Tibial artery (tissue), 4 donors: ENCODE measurements around the gene MAP7D2.
"Not testable (repeated sequence)": the region's sequence is repeated elsewhere in the genome, so short reads cannot be mapped to it uniquely, and the experiment has no call there.

Experiments
- DNase-seq, 2 donors: peaks; one replicate each; pipeline ENCODE4 v3.0.0-alpha.2; 2019
- H3K27ac ChIP-seq, 2 donors: fragments of 200-600 bp; sonication (generic) in 1 of 2; 1 replicate in 1 of 2; 2 replicates in 1 of 2; pipeline ENCODE4 v1.5.1; 2018 to 2019; ENCODE audit warnings: mild to moderate bottlenecking in 1 of 2
- H3K27me3 ChIP-seq, 2 donors: fragments of 200-600 bp; sonication (generic) in 1 of 2; one replicate each; pipeline versions ENCODE4 v1.5.1 to v1.6.0; 2016 to 2019
- H3K36me3 ChIP-seq, 3 donors: fragments of 200-600 bp; sonication (generic) in 2 of 3; one replicate each; pipeline ENCODE4 v1.5.1; 2016 to 2019; ENCODE audit warnings: mild to moderate bottlenecking in 2 of 3
- H3K4me1 ChIP-seq, 4 donors: fragments of 200-600 bp; sonication (generic) in 2 of 4; 1 replicate in 3 of 4; 2 replicates in 1 of 4; pipeline ENCODE4 v1.5.1; 2016 to 2019
- H3K4me3 ChIP-seq, 2 donors: fragments of 200-600 bp; sonication (generic) in 1 of 2; 1 replicate in 1 of 2; 2 replicates in 1 of 2; pipeline ENCODE4 v1.5.1; 2018 to 2019; ENCODE audit warnings: mild to moderate bottlenecking in 2 of 2
- H3K9me3 ChIP-seq, 3 donors: fragments of 200-600 bp; sonication (generic) in 1 of 3; one replicate each; pipeline ENCODE4 v1.5.1; 2016 to 2019
- intact Hi-C: fragments of 100-400 bp; cut with DNase I; formaldehyde crosslinking; loops from one replicate; pipeline ENCODE4 v1.15.0; 2023; ENCODE audit warnings: low total_unique reads
- TF ChIP-seq, protein P1 (sequence below), 2 experiments: fragments of 200-600 bp in 1 of 2; fragments of 450-650 bp in 1 of 2; IDR thresholded peaks; one replicate each; pipeline ENCODE4 v1.5.1; 2017 to 2019; ENCODE audit warnings: antibody characterized with exemption in 2 of 2, mild to moderate bottlenecking in 1 of 2, moderate library complexity in 1 of 2

Gene MAP7D2

DNA sequence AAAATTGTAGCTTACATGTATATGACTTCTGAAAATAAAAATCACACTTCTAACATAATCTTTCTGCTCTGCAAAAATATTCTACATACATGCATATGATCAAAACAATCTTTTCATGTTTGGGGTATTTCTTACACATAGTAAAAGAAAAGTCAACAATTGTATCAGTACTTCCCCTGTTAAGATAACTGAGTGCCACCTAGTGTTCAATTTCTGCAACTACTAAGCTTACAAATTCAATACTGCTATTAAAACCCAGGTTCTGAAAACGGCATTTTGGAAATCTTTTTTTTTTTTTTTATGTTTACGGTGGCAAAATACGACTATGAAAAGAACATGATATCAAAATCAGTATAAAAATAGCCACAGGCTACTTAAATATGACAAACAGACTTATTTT, 10.7 kb upstream of the MAP7D2 start:
- H3K4me3 ChIP-seq, H3K27ac ChIP-seq, intact Hi-C loops, H3K4me1 ChIP-seq, H3K27me3 ChIP-seq, H3K9me3 ChIP-seq, DNase-seq: not testable (repeated sequence)
- TF ChIP-seq, protein P1, sequence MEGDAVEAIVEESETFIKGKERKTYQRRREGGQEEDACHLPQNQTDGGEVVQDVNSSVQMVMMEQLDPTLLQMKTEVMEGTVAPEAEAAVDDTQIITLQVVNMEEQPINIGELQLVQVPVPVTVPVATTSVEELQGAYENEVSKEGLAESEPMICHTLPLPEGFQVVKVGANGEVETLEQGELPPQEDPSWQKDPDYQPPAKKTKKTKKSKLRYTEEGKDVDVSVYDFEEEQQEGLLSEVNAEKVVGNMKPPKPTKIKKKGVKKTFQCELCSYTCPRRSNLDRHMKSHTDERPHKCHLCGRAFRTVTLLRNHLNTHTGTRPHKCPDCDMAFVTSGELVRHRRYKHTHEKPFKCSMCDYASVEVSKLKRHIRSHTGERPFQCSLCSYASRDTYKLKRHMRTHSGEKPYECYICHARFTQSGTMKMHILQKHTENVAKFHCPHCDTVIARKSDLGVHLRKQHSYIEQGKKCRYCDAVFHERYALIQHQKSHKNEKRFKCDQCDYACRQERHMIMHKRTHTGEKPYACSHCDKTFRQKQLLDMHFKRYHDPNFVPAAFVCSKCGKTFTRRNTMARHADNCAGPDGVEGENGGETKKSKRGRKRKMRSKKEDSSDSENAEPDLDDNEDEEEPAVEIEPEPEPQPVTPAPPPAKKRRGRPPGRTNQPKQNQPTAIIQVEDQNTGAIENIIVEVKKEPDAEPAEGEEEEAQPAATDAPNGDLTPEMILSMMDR (IDR thresholded peaks at IDR 0.05) = peak in 1 of 2 experiments; percentile 17
- H3K36me3 ChIP-seq = peaks cover 0 to 56% (median 40%) of the 10 kb centered on the region in 3 donors

DNA sequence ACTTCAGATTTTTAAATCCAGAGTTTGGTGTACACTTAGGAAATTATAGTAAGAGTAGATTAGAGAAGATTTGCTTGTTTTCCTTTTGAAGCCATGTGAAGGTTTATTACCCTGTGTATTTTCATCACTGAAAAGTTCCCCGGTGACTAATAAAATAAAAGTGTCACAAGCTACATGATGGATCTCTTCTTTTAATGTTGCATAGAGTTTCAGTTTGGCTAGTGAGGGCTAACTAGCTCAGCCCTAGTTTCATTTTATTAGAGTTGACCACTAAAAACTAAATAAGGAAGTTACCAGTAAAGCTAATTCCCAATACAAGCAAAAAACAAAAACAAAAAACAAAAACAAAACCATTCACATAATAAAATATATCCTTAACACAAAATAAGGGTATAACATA, 10.1 kb upstream of the MAP7D2 start:
- H3K27me3 ChIP-seq, DNase-seq, H3K27ac ChIP-seq, H3K9me3 ChIP-seq, H3K4me1 ChIP-seq, intact Hi-C loops, H3K4me3 ChIP-seq: not testable (repeated sequence)
- H3K36me3 ChIP-seq = peaks cover 0 to 50% (median 34%) of the 10 kb centered on the region in 3 donors

DNA sequence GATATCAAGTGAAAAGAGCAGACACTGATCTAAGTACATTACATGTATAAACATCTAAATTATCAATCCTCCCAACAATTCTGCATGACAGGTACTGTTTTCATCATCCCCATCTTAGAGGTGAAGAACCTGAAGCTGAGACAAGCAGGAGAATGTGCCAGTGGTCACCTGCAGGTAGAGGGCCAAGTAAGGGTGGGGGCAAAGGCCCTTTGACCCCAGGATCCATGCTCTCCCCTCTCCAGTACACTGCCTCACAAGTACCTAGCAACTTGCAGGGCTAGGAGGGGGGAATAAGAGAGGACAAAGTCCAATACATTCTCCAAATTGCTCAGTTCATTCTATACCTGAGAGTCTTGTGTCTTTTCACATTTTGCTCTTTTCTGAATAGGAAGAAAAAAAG, 8.3 kb upstream of the MAP7D2 start:
- TF ChIP-seq, protein P1 (IDR thresholded peaks at IDR 0.05) = no peak
- H3K4me1 ChIP-seq = no peaks in the 10 kb centered on the region
- H3K36me3 ChIP-seq = peaks cover 0 to 33% (median 18%) of the 10 kb centered on the region in 3 donors
- intact Hi-C loops = no loop called here
- no peaks in the 10 kb centered on the region for H3K27me3 ChIP-seq
- no peak for DNase-seq
- H3K4me3 ChIP-seq = no peak overlapping the region
- H3K9me3 ChIP-seq = no peaks in the 10 kb centered on the region
- no peak overlapping the region for H3K27ac ChIP-seq

DNA sequence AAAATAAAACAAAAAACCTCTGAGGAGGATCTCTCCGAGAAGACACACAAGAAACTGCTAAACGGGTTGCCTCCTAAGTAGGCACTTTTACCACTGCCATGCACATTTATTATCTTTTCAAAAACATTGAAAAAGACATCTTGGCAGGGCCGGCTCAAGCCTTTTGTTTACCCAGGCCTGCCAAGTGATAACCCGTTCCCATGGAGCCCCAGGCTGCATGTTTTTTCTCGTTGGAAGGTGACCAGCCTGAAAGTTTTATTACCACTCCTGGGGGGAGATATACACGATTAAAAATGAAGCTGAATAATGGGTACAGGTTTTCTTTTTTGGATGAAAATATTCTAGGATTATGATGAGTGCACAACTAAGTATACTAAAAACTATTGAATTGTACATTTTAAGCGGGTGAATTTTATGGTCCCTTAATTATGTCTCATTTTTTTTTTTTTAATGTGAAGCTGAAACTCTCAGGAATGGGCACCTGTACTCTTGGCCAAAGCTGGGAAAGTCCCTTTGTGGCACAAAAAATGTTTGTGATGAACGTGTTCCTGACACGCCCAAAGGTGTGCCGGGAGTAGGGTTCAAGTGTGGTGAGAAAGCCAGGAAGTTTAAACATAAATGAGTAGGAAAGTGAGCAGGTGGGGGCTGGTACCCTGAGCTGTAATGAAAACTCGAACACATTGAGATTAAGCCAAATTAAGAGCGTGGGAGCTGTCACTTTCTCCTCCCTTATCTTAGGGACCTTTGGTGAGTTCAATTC, 1.5 kb upstream of the MAP7D2 start:
- TF ChIP-seq, protein P1 (IDR thresholded peaks at IDR 0.05) = no peak

DNA sequence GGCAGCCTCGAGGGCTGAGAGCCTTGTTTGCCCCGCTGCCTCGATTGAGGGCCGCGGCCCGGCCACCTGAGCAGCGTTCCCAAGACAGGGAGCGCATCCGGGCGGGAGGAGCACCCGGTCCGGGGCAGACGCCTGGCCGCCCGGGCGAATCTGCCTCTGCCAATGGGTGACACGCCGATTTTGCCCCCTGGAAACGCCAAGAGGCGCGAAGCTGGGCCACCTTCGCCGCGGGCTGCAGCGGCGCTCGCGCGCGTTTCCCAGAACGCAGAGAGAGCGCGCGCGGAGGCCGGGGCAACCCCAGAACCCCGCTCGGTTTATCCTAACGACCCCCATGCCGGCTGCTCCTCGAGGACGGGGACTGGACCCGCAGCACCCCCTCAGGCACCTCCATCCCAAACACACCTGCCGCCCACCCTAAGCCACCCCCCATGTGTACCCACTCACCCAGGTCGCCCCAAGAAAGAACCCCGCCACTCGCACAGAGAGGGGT, 575 bp downstream of the MAP7D2 start:
- peak overlapping the region in 1 of 2 donors; percentile 29 for H3K4me3 ChIP-seq
- TF ChIP-seq, protein P1 (IDR thresholded peaks at IDR 0.05) = no peak
- H3K4me1 ChIP-seq = peaks cover 0 to 14% (median 6%) of the 10 kb centered on the region in 4 donors
- no peak overlapping the region for H3K27ac ChIP-seq
- peaks cover 0 to 17% of the 10 kb centered on the region in 2 donors for H3K27me3 ChIP-seq
- no peaks in the 10 kb centered on the region for H3K36me3 ChIP-seq
- no peak for DNase-seq
- H3K9me3 ChIP-seq = no peaks in the 10 kb centered on the region
- intact Hi-C loops = loop anchor here (10.0 kb wide), 1 partner anchor 181 kb away; no protein-coding TSS in a partner anchor

More for the DNA sequence above, 1.5 kb upstream of the MAP7D2 start:
- no peaks in the 10 kb centered on the region for H3K36me3 ChIP-seq
- no peak overlapping the region for H3K4me3 ChIP-seq
- intact Hi-C loops = loop anchor here (10.0 kb wide), 1 partner anchor 183 kb away; no protein-coding TSS in a partner anchor
- H3K9me3 ChIP-seq = no peaks in the 10 kb centered on the region
- no peak for DNase-seq
- H3K4me1 ChIP-seq = peaks cover 0 to 14% (median 6%) of the 10 kb centered on the region in 4 donors
- H3K27ac ChIP-seq = no peak overlapping the region
- H3K27me3 ChIP-seq = peaks cover 0 to 17% of the 10 kb centered on the region in 2 donors
